ENCODE measurements around the gene DNAH5. TPM values are rescaled to one million over a fixed set of nuclear protein-coding genes. Genes with fewer than 3 reads are reported as not detected.
"Not testable (repeated sequence)": the region's sequence is repeated elsewhere in the genome, so short reads cannot be mapped to it uniquely, and the experiment has no call there.

Gene DNAH5
- total RNA-seq, 1 donor from 2014 or later: 0.20 TPM

DNA sequence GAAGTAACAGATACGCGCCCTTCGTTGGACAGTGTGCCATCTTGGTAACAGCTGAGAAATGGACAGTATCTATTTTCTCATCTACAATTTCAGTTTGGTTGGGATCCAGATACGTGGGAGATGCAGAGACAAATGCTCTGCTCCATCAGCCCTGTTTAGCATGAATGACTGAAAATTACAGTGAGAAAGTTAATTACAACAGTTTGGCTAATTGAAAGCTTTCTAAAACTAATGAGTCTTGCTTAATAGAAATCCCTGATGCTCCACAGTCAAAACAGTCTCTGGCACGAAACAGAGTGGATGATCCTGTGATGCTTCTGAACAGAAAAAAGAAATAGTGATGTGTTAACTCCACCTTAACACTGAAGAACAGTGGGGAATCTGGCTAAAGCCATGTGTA, 140.2 kb downstream of the DNAH5 start:
- TF ChIP-seq, protein P1, sequence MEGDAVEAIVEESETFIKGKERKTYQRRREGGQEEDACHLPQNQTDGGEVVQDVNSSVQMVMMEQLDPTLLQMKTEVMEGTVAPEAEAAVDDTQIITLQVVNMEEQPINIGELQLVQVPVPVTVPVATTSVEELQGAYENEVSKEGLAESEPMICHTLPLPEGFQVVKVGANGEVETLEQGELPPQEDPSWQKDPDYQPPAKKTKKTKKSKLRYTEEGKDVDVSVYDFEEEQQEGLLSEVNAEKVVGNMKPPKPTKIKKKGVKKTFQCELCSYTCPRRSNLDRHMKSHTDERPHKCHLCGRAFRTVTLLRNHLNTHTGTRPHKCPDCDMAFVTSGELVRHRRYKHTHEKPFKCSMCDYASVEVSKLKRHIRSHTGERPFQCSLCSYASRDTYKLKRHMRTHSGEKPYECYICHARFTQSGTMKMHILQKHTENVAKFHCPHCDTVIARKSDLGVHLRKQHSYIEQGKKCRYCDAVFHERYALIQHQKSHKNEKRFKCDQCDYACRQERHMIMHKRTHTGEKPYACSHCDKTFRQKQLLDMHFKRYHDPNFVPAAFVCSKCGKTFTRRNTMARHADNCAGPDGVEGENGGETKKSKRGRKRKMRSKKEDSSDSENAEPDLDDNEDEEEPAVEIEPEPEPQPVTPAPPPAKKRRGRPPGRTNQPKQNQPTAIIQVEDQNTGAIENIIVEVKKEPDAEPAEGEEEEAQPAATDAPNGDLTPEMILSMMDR (IDR thresholded peaks at IDR 0.05; ENCODE audit: partially characterized antibody, unreplicated experiment): no peak
- no peaks in the 10 kb centered on the region for H3K27me3 Mint-ChIP-seq (ENCODE audit: unreplicated experiment)
- no peak overlapping the region for H3K4me3 Mint-ChIP-seq (ENCODE audit: unreplicated experiment)
- no peak overlapping the region for H3K27ac Mint-ChIP-seq (ENCODE audit: unreplicated experiment)
- no peaks in the 10 kb centered on the region for H3K9me3 Mint-ChIP-seq (ENCODE audit: unreplicated experiment)
- H3K36me3 Mint-ChIP-seq (ENCODE audit: unreplicated experiment): no peaks in the 10 kb centered on the region
- no peaks in the 10 kb centered on the region for H3K4me1 Mint-ChIP-seq (ENCODE audit: low read depth, unreplicated experiment)
- DNase-seq: no peak

DNA sequence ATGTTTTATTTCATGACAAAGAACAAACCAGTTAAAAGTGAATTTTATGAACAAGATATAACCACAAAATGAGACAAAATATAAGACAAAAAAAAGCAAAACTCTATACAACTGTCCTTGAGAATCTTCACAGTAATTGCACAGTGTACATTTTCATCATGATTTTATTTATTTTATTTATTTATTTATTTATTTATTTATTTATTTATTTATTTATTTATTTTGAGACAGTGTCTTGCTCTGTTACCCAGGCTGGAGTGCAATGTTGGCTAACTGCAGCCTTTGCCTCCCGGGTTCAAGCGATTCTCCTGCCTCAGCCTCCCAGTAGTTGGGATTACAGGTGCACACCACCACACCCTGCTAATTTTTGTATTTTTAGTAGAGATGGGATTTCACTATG, 145.9 kb downstream of the DNAH5 start:
- not testable (repeated sequence) for H3K4me1 Mint-ChIP-seq (ENCODE audit: low read depth, unreplicated experiment); DNase-seq; H3K27ac Mint-ChIP-seq (ENCODE audit: unreplicated experiment); H3K9me3 Mint-ChIP-seq (ENCODE audit: unreplicated experiment); H3K27me3 Mint-ChIP-seq (ENCODE audit: unreplicated experiment); H3K36me3 Mint-ChIP-seq (ENCODE audit: unreplicated experiment); H3K4me3 Mint-ChIP-seq (ENCODE audit: unreplicated experiment)

DNA sequence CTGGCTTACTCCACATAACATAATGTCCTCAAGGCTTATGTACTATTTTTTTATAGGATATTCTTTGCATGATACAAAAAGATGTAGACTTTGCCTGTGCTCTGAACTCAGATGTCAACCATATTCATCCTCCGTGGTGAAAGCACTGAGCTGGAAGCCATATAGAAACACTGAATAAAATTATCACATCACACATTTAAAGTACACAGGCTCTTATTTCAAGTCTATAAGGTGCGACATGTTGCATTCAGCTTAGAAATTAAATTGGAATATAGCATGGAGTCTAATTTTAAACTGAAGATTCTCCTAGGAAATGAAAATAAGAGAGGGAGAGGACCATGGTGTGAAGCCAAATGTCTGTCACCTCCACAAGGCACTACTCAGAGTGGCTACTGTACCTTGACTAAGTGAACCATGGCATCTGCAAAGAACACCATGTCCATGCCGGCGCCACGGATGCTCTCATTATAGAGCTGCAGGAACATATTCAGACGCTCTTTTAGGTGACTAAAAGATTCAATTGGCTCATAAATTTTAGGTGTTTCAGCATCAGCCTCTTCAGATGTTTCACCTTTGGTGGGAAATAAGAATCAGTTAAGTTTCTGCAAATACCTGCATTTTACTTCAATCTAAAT, 158.6 kb downstream of the DNAH5 start:
- H3K36me3 Mint-ChIP-seq (ENCODE audit: unreplicated experiment): no peaks in the 10 kb centered on the region
- no peaks in the 10 kb centered on the region for H3K9me3 Mint-ChIP-seq (ENCODE audit: unreplicated experiment)

DNA sequence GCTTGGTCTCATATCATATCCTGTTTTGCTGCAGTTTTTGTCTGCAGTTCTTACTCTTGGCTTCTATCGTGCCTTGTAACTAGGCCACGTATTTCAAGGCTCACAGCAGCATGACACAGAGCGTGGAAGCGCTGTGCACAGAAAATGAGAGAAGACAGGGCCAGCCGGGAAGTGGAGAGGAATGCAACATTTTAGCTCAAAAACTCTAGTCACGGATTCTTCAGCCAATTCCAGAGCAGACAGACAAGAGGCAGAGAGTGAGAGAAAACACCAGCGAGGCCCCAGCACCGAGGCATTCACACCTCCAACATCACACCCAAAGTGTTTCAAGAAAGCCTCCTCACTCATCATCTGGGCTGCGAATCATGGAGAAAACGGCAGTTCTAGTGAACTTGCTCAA, 160.8 kb downstream of the DNAH5 start:
- H3K27me3 Mint-ChIP-seq (ENCODE audit: unreplicated experiment): no peaks in the 10 kb centered on the region
- no peak for DNase-seq

More for the DNA sequence above, 158.6 kb downstream of the DNAH5 start:
- TF ChIP-seq, protein P1 (IDR thresholded peaks at IDR 0.05; ENCODE audit: partially characterized antibody, unreplicated experiment): no peak
- no peak for DNase-seq
- H3K27me3 Mint-ChIP-seq (ENCODE audit: unreplicated experiment): no peaks in the 10 kb centered on the region
- no peak overlapping the region for H3K27ac Mint-ChIP-seq (ENCODE audit: unreplicated experiment)
- H3K4me1 Mint-ChIP-seq (ENCODE audit: low read depth, unreplicated experiment): no peaks in the 10 kb centered on the region
- no peak overlapping the region for H3K4me3 Mint-ChIP-seq (ENCODE audit: unreplicated experiment)

GRCh38 chr5:13780081-13780480, 164.4 kb downstream of the DNAH5 start:
- Mint-ChIP-seq H3K36me3 (ENCODE audit: unreplicated experiment) (no peaks in the 10 kb centered on the region), H3K27me3 (ENCODE audit: unreplicated experiment) (no peaks in the 10 kb centered on the region), H3K27ac (ENCODE audit: unreplicated experiment) (no peak overlapping the region), H3K9me3 (ENCODE audit: unreplicated experiment) (no peaks in the 10 kb centered on the region), H3K4me3 (ENCODE audit: unreplicated experiment) (no peak overlapping the region), H3K4me1 (ENCODE audit: low read depth, unreplicated experiment) (no peaks in the 10 kb centered on the region)
- DNase-seq: no peak
- TF ChIP-seq, protein P1 (IDR thresholded peaks at IDR 0.05; ENCODE audit: partially characterized antibody, unreplicated experiment): no peak

More for the DNA sequence above, 160.8 kb downstream of the DNAH5 start:
- TF ChIP-seq, protein P1 (IDR thresholded peaks at IDR 0.05; ENCODE audit: partially characterized antibody, unreplicated experiment): no peak
- Mint-ChIP-seq H3K4me1 (ENCODE audit: low read depth, unreplicated experiment) (no peaks in the 10 kb centered on the region), H3K9me3 (ENCODE audit: unreplicated experiment) (no peaks in the 10 kb centered on the region), H3K4me3 (ENCODE audit: unreplicated experiment) (no peak overlapping the region), H3K27ac (ENCODE audit: unreplicated experiment) (no peak overlapping the region), H3K36me3 (ENCODE audit: unreplicated experiment) (no peaks in the 10 kb centered on the region)
